ENCODE results near the gene KCTD5.
"Not testable (repeated sequence)": the region's sequence is repeated elsewhere in the genome, so short reads cannot be mapped to it uniquely, and the experiment has no call there.

GRCh38 chr16:2660014-2660662, 22.2 kb upstream of the KCTD5 start:
- not testable (repeated sequence) for TF ChIP-seq CTCF (IDR thresholded peaks at IDR 0.05; ENCODE audit: insufficient read depth, low read depth, low read length); EZH2 (IDR thresholded peaks at IDR 0.05; ENCODE audit: insufficient read depth, low read length)
